IPS DF 19.7 (cell line): ENCODE data around the gene RALGPS2.

Experiments
- DNase-seq: peaks from one replicate; pipeline ENCODE4 v3.0.0-alpha.2; 2013; ENCODE audit warnings: low read depth, low spot score

Gene RALGPS2, protein sequence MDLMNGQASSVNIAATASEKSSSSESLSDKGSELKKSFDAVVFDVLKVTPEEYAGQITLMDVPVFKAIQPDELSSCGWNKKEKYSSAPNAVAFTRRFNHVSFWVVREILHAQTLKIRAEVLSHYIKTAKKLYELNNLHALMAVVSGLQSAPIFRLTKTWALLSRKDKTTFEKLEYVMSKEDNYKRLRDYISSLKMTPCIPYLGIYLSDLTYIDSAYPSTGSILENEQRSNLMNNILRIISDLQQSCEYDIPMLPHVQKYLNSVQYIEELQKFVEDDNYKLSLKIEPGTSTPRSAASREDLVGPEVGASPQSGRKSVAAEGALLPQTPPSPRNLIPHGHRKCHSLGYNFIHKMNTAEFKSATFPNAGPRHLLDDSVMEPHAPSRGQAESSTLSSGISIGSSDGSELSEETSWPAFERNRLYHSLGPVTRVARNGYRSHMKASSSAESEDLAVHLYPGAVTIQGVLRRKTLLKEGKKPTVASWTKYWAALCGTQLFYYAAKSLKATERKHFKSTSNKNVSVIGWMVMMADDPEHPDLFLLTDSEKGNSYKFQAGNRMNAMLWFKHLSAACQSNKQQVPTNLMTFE

DNA sequence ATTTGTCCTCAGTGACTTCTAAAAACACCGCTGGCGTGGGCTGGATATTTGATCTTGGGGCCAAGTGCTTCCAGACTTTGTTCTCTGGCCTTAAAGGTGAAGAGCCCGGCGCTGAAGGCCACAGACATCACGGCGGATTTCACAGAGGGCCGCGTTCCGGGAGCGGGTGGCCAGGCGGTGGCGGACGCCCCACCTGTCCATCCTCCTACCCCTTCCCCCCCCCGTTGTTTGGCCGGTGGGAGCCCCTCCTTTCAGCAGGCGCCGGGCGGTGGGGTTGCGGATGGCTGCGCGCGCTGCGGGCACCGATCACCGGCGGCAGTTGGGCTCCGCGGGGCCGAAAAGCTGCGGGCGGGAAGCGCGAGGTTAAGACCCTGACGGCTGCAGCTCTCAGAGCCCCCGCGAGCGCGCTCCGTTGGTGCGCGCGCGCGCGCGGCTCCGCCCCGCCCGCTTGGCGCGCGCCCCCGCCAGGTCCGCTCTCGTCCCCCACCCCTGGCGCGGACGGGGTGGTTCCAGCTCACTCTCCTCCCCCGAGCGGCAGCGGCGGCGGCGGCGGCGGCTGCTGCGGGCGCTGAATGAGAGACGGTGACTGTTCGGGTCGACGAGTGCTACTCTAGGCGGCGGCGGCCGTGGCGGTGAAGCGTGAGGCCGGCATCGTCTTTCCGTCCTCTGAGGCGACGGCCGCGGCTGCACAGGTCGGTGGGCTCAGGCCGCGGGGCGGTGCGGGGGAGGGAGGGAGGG, at the start of gene RALGPS2:
RALGPS2 (plus strand) TSS at position 517 of the 738 bp plus-strand sequence. CDS start 51,521 bp downstream, outside the sequence.
- no peak for DNase-seq

DNA sequence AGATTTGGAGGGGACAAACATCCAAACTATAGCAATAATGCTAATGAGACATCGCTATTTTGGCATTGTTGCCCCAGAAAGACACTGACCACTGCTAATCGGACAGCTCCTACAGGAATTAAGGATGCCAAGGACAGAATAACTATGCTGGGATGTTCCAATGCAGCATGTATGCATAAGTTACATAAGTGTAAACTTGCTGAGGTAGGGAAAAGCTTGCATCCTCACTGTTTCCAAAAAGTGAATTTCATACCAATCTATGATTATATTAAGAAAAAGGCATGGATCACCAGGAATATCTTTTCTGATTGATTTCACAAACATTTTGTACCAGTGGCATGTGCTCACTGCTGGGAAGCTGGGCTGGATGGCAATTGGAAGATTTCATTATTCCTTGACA, 45.8 kb upstream of the RALGPS2 start:
- no peak for DNase-seq

- DNase-seq, result no peak
Observed at GRCh38 chr1:178682429-178682828, 42.6 kb upstream of the RALGPS2 start.

- DNase-seq, result no peak
Observed at GRCh38 chr1:178682886-178683285, 42.2 kb upstream of the RALGPS2 start.

GRCh38 chr1:178683291-178683690, 41.8 kb upstream of the RALGPS2 start:
- DNase-seq, result no peak

DNA sequence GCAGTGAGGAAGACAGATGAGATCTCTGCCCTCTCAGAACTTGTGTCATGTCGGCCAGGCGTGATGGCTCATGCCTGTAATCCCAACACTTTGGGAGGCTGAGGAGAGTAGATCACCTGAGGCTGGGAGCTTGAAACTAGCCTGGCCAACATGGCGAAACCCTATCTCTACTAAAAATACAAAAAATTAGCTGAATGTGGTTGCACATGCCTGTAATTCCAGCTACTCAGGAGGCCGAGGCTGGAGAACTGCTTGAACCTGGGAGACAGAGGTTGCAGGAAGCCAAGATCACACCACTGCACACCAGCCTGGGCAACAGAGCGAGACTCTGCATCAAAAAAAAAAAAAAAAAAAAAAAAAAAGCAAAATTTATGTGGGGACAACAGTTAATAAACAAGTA, 40.9 kb upstream of the RALGPS2 start:
- DNase-seq, result no peak

DNA sequence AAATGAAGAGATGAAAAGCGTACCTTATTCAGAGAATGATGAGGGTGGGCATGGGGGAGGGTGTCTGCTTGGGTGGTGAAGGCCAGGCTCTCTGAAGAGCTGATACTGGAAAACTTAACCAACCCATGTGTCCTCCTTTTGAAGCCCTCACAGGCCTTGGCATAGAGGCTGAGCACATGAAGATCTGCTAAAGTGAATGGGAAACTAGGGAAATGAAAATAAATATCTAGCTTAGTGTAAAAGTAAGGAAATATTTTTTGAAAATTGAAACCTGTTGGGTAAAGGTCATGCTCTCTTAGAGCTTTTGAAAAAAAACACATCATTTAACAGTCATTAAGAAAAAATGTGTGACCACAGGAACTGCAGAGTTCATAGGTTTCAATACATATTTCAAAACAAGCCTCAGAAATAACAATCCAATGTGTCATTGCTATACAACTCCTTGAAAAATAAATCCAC, 40.5 kb upstream of the RALGPS2 start:
- DNase-seq, result no peak

DNA sequence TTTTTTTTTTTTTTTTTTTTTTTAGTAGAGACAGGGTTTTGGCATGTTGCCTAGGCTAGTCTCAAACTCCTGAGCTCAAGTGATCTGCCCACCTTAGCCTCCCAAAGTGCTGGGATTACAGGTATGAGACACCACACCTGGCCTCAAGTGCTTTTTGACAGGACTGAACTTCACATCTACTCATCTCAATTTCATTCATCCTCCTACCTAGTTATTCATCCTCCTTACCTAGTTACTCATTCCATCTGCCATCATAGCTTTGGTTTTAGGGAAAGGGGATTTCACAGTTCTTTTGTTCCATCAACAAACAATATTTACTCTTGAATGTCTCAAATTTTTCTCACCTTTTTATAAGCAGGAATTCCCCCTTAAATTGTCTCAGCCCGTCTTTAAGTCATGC, 38.6 kb upstream of the RALGPS2 start:
- no peak for DNase-seq

- no peak for DNase-seq
Observed at GRCh38 chr1:178688244-178688643, 36.8 kb upstream of the RALGPS2 start.

GRCh38 chr1:178689769-178690168, 35.3 kb upstream of the RALGPS2 start:
- no peak for DNase-seq

- no peak for DNase-seq
Observed at GRCh38 chr1:178690496-178690895, 34.5 kb upstream of the RALGPS2 start.

DNA sequence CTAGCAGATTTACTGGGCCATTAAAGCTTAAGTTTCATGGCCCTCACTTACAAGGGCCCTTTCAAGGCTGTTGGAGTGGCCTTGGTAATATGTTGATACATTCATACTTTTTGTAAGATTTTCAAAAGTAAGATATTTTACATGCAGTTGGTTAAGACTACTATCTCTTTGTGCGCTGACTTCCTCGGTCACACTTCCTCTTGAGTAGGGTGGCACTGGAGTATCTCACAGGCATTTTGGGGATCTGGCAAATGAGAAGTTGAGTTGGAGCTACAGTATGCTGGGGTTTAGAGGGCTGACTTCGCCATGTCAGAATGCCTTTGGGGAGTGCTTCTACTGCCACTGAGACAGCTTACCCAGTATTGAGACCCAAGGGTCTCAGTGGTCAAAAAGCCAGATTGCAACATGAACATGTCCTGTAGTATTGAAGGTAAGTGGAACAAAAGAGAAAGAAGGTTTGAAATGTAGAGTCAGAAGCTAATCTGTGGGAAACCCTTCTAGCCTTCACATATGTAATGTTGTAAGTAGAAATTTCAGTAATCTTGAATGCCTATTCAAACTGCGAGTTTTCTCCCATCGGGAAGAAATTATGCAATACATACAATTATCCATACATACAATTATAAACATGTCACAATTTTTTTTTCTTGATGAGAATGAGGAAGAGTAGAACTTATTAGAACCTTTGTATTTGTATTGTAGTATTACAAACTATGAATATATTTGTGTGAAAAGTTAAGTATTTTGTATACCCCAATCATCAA, 32.3 kb upstream of the RALGPS2 start:
- DNase-seq, result no peak

DNA sequence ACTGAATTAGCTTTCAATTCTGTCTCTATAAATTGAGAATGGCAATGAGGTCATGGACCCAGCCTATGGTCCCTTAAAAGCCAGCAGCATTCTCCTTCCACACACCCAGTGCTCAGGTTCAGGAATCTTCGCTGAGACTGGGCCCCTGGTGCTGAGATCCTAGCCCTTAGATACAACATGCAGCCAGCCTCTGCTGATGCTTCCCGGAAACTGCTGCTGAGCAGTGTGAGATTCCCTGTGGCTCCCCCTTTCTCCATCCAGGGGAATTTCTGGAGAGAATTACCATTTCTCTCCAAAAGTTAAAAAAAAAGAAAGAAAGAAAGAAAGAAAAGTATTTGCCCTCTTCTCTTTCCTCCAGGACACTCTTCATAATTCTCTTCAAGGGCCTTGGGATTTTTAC, 31.7 kb upstream of the RALGPS2 start:
- DNase-seq, result peak; percentile 68

- no peak for DNase-seq
Observed at GRCh38 chr1:178694923-178695525, 30.0 kb upstream of the RALGPS2 start.

DNA sequence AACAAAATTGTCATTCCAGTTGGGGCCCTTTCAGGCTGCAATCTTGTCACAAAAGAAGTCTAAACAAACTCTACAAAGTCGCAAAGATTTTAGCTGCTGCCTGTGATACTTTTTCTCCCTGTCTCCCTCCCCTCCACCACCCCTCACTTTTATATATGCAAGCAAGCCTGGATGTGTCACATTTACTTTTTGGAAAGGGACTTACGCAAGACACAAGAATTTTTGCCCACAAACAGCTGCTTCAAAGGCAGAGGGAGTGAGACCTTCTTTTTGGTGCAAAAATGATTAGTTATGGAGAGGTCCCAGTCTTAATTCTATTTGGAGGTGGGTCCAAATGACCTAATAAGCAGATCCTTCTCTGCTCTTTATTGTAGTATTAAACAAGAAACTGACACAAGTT, 22.9 kb upstream of the RALGPS2 start:
- DNase-seq, result no peak

DNA sequence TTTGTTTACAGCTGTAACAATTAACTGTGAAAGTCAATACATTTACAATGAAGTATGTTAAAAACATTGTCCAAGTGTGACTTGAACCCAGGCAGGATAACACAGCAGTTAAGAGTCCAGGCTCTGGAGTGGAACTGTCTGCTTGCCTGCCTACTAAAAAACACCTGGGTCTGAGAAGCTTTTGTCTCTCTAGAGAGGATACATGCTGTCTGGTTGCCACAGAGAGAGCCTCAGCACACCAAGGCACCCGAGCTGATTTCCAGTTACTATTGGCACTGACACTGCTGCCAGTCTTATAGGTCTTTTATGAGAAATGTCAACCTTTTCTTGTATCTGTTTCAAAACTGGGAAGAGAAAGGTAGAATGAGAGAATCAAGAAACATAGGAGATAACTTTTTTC, 20.2 kb upstream of the RALGPS2 start:
- no peak for DNase-seq

- no peak for DNase-seq
Observed at GRCh38 chr1:178706432-178706831, 18.6 kb upstream of the RALGPS2 start.

- DNase-seq, result no peak
Observed at GRCh38 chr1:178713259-178713658, 11.8 kb upstream of the RALGPS2 start.

DNA sequence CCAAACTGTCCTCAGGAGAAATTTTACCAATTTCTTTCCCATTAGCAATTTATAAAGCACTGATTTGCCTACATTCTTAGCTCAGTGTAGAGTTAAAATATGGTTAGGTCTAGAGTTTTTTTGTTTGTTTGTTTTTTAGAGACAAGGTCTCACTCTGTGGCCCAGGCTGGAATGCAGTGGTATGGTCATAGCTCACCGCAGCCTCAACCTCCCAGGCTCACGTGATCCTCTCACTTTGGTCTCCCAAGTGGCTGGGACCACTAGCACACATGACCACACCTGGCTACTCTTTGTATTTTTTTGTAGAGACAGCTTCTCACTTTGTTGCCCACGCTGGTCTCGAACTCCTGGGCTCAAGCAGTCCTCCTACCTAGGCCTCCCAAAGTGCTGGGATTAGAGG, 10.6 kb upstream of the RALGPS2 start:
- DNase-seq, result no peak

DNA sequence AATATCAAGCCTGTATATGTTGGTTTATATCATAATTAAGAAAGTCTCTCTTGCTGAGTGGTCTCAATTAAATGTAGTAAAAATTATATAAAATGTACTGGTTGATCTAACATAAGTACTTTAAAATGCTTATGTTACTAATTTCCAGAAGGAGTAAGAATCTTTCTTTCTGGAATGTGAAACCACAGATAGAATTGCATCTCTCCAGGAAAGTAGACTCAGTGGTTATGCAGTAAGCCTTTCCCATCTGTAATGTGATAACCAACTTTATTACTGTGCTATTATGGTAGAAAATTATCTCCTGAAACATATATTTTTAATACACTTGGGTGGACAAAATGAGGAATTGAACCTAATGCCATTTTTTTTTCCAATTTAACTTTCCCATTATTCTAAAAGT, 8.9 kb upstream of the RALGPS2 start:
- no peak for DNase-seq

DNA sequence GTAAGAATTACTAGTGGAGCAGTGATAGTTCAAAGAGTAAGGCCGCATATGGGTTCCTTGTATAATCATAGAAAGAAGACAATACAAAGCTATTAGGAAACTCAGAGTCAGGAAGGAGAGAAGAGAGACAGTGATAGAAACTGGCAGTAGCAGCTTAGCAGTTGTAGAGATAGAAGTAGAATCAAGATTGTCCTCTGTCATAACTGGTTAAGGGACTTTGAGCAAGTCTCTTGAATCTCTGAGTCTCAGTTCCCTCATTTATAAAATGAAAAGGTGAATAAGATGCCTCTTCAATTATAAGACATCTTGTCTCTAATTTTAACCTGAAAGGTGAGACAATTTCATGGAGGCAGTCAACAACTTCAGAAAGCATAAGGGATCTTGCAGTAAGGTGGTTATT, 6.5 kb upstream of the RALGPS2 start:
- DNase-seq, result no peak
